ENCODE measurements around the gene CD8B. TPM values are rescaled to one million over a fixed set of nuclear protein-coding genes. Genes with fewer than 3 reads are reported as not detected.

Gene CD8B
- total RNA-seq, 1 experiment from 2014 or later = 0.24 TPM

DNA sequence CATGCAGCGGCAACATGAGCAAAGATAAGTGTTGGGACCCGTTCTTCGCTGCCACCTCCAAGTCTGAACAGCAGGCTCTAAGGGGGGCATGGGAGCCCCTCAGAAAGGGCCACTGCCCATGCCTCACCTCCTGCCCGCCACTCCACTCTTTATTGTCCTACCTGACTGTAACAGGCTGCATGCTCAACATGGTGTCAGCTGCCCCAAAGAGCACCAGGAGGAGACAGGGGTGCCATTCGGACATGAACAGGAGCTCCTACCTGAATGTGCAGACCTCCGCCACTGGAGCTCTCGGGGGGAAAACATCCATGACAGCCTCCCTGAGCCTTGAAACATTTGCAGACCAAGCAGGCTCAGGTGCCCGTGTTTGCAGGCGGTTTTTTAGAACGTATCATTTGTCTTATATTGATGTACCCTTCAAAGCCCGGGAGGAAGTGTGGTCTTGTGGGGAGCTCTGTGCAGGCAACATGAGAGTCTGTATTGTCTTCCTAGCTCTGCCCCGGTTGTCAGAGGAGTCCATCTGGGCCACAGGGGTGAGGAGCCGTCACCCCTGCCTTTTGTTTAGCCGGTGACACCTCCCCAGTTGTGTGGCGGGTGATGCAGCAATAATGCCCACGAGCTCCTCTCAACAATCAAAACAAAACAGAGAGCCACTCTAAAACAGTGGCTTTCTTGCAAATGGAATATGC lies 35.8 kb downstream of the CD8B start:
- Histone ChIP-seq H3K27me3 (ENCODE audit: insufficient read depth, low read length) (no peaks in the 10 kb centered on the region), H3K18ac (ENCODE audit: insufficient read length, low read depth, low read length) (no peak overlapping the region), H3K9me3 (ENCODE audit: control insufficient read depth, low read depth, low read length) (peaks cover 4% of the 10 kb centered on the region), H3K4ac (ENCODE audit: low read depth, low read length) (no peak overlapping the region), H4K91ac (ENCODE audit: insufficient read length, low read depth, low read length) (no peak overlapping the region), H3K27ac (ENCODE audit: insufficient read length, low read depth, low read length) (no peak overlapping the region), H2BK5ac (ENCODE audit: insufficient read length, low read length) (no peak overlapping the region), H2BK20ac (ENCODE audit: low read depth, low read length, poor library complexity, severe bottlenecking) (no peak overlapping the region), H2BK120ac (ENCODE audit: low read depth, low read length, poor library complexity, severe bottlenecking) (no peak overlapping the region), H3K79me2 (ENCODE audit: insufficient read depth, low read length) (no peaks in the 10 kb centered on the region), H4K8ac (replicated peaks; ENCODE audit: insufficient read length, low read depth, low read length) (no peak overlapping the region), H3K4me2 (ENCODE audit: insufficient read depth, insufficient read length, low read length) (no peak overlapping the region), H3K79me1 (ENCODE audit: insufficient read depth, low read depth, low read length, poor library complexity, severe bottlenecking) (no peaks in the 10 kb centered on the region), H2AFZ (ENCODE audit: low read length) (no peak overlapping the region), H4K20me1 (ENCODE audit: control insufficient read depth, insufficient read depth, insufficient read length) (no peaks in the 10 kb centered on the region), H4K5ac (ENCODE audit: insufficient read length, low read depth, low read length) (no peak overlapping the region), H2AK5ac (ENCODE audit: insufficient read length, low read length) (no peak overlapping the region), H2BK15ac (ENCODE audit: low read depth, low read length) (no peak overlapping the region), H3K23me2 (ENCODE audit: insufficient read length, low read depth, low read length, poor library complexity, severe bottlenecking) (no peaks in the 10 kb centered on the region), H3K23ac (ENCODE audit: insufficient read length, low read depth, low read length) (no peak overlapping the region), H3T11ph (ENCODE audit: low read length) (no peak overlapping the region), H2BK12ac (ENCODE audit: insufficient read length, low read depth, low read length) (no peak overlapping the region), H3K56ac (ENCODE audit: insufficient read length, low read depth, low read length) (no peak overlapping the region), H3K9ac (ENCODE audit: extremely low read depth, insufficient read length, low read length) (no peak overlapping the region), H3K14ac (ENCODE audit: insufficient read depth, low read length) (no peak overlapping the region; the same call in 1 of the 2 replicates), H3K4me1 (ENCODE audit: insufficient read depth, low read length) (no peaks in the 10 kb centered on the region)
- TF ChIP-seq CTCF (conservative IDR thresholded peaks at IDR 0.05) = no peak
- H3K9me3 Mint-ChIP-seq = peaks cover 6% of the 10 kb centered on the region in 2 experiments; a peak in 4 of 5 replicates
- H3K4me3 Mint-ChIP-seq = no peak overlapping the region
- DNase-seq = no peak
- H3K27me3 Mint-ChIP-seq (ENCODE audit: low read depth) = peaks cover 12% of the 10 kb centered on the region
- H3K36me3 Mint-ChIP-seq (ENCODE audit: insufficient read depth in 1 of 3, low read depth in 3 of 3) = peaks cover 0 to 7% (median 2%) of the 10 kb centered on the region in 3 experiments; a peak in 3 of 7 replicates
- H3K4me1 Mint-ChIP-seq = peaks cover 0 to 9% of the 10 kb centered on the region in 2 experiments
- no CpG with 5 or more reads among the region's 16 CpGs for WGBS (ENCODE audit: extremely low coverage, insufficient read length, low lambda C conversion rate)
- no peak overlapping the region for H3K27ac Mint-ChIP-seq
